Medulla oblongata (tissue), 1 donor: ENCODE results near the gene CFAP53.

Experiments used
- DNase-seq: peaks from one replicate; pipeline ENCODE4 v3.0.0-alpha.2; 2015; ENCODE audit errors: extremely low spot score

CFAP53 gene

DNA sequence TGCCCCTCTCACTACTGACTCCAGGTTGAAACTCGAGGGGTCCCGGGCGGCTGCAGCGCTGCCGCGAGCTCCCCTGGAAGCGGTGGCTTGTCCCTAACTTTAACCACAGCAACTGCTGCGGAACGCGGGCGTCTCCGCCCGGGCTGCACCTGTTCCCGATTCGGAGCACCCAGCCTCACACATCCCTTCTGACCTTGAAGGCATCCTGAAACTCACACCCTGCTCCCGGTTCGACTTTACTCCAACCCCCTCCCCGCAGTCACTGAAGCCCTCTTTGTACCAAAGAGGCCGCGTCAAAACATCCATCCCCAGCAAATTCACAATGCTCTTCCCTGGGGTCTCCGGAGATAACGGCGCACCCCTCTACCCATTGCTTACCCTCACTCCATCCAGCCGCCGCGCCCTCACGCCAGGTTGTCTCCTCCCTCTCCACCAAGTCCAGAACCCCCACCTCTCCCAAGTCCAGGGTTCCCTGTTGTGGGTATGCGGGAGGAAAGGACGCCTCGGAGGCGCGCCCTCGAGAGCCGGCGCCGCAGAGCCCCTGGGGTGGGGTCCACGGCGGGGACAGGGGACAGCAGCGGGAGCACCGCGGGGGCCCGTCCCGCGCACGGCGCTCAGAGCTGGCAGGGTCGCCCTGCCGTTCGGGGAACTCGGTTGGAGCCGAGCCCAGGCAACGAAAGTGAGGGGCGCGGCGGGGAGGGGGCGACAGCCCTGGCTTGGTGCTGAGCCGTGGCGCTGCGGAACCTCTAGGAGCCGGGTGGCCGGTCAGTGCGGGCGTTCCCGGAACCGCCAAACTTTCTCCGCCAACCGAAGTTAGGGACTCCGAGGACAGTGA, 72.3 kb downstream of the CFAP53 start:
- no peak for DNase-seq

DNA sequence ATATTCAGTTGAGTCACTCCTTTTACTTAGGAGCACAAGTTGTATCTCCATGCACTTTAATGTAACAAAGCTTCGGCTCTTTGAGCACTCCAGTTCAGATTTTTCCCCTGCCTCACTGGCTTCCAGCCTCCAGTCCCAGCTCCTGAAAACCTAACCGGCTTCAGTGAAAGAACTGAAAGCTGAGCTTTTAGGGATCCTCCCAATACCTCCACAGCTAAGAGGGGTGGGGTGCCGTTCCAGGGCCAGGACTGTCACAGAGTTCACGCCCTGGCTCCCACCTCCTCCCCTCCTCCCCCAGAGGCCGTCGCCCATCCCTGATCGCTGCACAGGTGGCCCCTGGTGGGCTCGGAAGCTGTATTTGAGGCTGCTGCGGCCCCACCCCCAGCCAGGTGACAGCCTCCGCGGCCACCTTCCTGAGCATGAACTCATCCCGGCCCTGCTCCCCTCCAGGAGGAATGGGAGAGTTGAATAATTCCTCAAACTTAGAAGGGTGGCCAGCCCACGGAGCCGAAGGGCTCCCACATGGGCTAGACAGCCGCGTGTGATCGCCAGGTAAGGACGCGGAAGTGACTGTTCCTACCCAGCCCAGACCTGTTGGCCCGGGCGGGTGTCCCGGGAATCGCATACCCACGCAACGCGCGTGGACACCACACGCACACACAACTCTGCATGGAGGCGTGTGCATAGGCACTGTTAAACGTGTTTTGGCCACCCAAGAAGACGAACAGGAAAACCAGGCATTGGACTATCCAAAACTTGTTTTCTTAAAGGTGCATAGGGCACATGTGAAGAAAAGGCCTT, 73.1 kb downstream of the CFAP53 start:
- DNase-seq = no peak

- DNase-seq = no peak
Observed at GRCh38 chr18:50190926-50191325, 75.4 kb downstream of the CFAP53 start.

DNA sequence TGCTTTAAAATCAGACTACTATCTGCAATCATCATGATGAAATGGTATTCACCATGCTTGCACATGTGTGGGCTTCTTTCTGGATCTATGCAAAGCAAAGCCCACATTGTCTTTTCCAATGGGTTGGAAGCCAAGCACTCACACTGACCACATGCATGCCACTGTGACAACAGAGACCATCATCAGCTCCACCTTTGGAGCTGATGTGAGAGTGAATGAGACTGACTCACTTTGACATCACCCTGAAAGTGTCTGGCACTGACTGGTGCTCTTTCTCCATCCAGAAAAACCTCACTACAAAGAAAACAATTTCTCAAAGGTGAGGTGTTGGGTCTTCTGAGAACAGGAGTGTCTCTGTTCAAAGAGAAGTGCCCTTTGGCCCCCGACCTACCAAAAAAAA, 76.1 kb downstream of the CFAP53 start:
- DNase-seq = no peak

GRCh38 chr18:50189160-50189559, 77.1 kb downstream of the CFAP53 start:
- DNase-seq = no peak

DNA sequence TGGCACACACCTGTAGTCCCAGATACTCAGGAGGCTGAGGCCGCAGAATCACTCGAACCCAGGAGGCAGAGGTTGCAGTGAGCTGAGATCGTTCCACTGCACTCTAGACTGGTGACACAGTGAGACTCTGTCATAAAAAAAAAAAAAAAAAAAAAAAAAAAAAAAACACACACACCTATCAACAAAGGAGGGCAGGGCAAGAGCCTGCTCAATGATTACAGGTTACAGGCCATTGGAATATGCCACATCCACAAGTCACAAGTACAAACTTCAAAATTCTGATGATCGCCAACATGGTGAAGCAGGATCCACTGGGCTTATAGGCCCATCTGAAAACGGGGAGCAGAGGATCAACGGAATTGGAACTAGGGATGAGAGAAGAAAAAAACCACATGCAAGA, 77.6 kb downstream of the CFAP53 start:
- DNase-seq = no peak

- DNase-seq = no peak
Observed at GRCh38 chr18:50187659-50188058, 78.6 kb downstream of the CFAP53 start.

GRCh38 chr18:50186385-50186784, 79.9 kb downstream of the CFAP53 start:
- DNase-seq = no peak

- no peak for DNase-seq
Observed at GRCh38 chr18:50183556-50183955, 82.7 kb downstream of the CFAP53 start.

DNA sequence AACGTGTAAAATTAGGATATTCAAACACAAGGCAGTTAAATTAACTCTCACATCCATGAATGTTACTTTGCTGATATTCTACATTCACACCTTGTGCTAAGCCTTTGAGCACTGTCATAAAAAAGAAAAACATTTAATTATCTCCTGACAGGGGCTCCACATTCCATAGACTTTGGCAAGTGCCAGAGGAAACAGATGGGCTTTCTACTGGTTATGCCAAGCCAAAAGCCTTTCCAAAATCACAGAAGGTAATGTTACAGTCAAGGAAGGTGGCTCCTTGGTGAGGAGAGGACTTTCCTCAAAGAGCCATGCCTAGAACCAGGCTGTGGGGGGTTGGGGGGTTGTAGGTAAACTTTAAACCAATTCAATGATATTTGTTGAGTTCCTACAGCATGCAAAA, 83.8 kb downstream of the CFAP53 start:
- no peak for DNase-seq

DNA sequence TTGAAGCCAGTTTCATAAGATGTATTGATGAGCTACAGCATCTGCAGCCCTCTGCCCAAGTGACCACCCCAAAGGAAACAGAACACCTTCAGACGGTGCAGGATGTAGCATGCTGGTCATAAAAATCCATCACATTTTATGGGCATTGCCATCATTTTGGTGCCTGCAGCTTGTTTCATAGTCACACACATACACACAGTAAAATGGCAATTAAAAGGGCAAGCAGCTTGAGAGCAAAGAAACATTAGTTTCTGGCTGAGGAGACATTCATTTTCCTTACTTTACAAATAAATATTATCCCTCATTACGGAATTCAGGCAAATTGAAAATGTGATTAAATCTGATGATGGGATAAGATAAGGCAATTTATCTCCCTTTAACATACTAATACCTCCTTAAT, 84.7 kb downstream of the CFAP53 start:
- DNase-seq = no peak

DNA sequence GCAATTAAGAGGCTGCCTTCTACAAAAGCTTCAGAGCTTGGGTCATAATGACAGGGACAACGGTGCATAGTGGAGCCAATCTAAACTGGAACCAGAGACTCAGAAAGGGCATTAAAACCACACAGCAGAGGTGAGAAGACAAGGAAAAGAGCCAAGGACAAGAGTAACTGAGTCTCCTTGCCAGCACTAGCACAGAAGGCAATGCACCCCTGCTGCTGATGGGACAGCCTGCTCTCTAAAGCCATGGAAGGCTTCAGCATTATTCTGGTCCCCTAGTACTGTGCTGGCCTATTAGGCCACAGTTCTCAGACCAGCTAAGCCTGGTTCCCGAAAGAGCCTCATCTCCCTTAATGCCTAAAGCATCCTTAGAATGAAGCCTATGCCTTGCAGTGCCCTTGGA, 86.8 kb downstream of the CFAP53 start:
- no peak for DNase-seq

- DNase-seq = no peak
Observed at GRCh38 chr18:50177294-50177992, 88.9 kb downstream of the CFAP53 start.
